Activated CD4-positive, alpha-beta T cell treated with anti-CD3 and anti-CD28 coated beads, Interleukin-2, amount 50 U/mL, for 24 hours (primary cell): ENCODE measurements around the gene APEH.
A peak's percentile ranks its signal among the peaks of the same experiment; 100 is the strongest.
"Not testable (repeated sequence)": the region's sequence is repeated elsewhere in the genome, so short reads cannot be mapped to it uniquely, and the experiment has no call there.

Experiments used
- DNase-seq, 2 donors: peaks; one replicate each; pipeline ENCODE4 v3.0.0-alpha.2; 2020; ENCODE audit warnings: low read depth in 1 of 2, low spot score in 1 of 2

APEH gene

GRCh38 chr3:49689046-49689907, 15.1 kb downstream of the APEH start, which contains the start of the genes MST1 and RNF123:
Gene MST1, minus strand, starts transcription at chr3:49689474. Its CDS starts 783 bp downstream, at chr3:49688691.
Gene RNF123, plus strand, starts transcription at chr3:49689557. Its CDS starts 1,609 bp downstream, at chr3:49691166.
- DNase-seq = peak; percentile 83 to 91

DNA sequence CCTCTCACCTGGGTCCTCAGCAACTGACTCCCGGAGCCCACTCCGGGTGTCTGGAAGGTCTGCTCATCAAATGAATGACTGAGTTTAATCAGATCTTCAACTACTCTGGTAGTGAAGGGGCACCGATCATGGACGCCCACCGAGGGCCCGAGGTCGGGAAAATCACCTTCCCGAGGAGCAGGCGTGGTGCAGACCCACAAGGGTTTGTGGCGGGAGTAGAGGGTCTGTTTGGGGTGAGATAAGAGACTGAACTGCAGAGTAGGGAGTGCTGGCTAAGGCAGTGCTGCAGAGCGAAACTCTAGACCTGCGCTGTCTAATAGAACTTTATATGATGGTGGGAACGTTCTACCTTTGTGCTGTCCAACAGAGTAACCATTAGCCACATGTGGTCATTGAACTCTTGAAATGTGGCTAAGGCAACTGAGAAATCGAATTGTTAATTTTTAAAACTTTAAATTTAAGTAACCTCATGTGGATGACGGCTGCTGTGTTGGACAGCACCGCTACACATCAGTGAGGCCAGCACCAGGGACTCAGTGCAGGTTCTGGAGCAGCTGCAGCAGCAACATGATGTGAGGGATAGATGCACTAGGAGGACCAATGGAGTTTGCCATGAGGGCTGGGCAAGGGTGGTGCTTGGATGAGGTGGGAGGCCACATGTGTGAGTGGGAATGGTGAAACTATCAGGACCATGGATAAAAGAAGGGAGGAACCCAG, 15.9 kb downstream of the APEH start:
- DNase-seq = not testable (repeated sequence)

DNA sequence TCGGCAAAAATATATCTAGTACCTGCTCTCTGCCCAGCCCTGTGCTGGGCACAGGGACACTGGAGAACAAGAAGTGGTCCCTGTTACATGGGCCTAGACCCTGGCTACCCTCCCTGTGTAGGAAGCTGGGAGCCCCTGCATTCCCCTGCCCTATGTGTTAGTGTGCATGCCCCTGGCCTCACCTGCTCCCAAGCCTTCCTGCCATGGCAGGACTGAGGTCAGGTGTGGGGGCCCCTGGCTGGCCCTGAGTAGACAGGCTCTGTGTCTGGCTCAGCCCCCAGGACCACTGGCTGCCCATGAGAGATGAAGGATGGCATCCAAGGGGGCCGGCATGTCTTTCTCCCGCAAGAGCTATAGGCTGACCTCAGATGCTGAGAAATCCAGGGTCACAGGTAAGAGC, 16.7 kb downstream of the APEH start:
- DNase-seq = not testable (repeated sequence)

DNA sequence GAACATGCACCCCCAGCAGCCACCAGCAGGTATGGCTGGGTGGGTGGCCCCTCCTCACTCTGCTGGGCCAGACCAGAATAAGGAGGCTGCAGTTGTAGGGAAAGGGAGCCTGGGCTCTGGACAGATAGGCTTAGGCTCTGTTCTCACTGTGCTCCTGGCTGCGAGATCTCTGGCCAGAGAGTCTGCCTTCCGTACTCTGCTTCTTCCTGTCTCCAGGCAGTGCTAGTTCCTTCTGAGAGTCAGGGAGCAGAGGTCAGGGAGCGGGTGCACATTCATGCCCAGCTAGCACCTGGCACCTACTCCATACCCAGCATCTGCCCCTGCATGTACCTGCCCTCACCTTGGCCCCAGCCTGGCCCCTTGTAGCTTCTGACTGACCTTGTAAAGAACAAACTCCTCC, 17.3 kb downstream of the APEH start:
- DNase-seq = not testable (repeated sequence)

DNA sequence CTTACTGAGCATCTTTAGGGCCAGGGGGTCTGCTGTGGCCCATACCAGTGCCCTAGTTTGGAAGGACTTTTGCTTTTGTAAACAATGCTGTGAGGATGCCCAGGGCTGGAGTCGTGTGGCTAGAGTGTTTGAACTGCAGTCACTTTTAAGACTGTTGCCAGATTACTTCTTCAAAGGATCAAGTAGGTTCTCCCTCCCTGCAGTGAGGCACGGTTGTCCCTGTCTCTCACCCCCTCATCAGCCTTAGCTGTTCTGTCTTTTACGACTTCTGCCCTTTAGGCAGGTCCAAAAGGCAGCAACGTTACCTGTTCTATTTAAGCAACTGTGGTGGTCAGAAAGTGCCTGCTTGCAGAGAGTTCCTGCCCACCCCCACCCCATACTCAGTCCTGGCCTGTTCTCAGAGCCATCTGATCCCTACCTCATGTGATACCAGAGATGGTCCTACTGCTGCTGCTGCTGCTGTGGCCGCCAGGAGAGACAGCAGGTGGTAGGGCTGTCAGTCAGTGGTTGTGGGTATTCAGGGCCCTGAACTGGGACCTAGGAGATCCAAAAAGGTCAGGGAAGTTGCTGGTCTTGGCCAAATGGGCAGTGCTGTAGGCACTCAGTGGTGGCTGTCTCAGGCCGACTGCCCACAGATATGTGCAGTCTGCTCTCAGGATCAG, 20.4 kb downstream of the APEH start:
- DNase-seq = not testable (repeated sequence)

GRCh38 chr3:49695350-49696015, 21.3 kb downstream of the APEH start:
- not testable (repeated sequence) for DNase-seq

GRCh38 chr3:49699281-49699979, 25.3 kb downstream of the APEH start:
- DNase-seq = no peak

GRCh38 chr3:49700014-49700413, 25.9 kb downstream of the APEH start:
- no peak for DNase-seq

DNA sequence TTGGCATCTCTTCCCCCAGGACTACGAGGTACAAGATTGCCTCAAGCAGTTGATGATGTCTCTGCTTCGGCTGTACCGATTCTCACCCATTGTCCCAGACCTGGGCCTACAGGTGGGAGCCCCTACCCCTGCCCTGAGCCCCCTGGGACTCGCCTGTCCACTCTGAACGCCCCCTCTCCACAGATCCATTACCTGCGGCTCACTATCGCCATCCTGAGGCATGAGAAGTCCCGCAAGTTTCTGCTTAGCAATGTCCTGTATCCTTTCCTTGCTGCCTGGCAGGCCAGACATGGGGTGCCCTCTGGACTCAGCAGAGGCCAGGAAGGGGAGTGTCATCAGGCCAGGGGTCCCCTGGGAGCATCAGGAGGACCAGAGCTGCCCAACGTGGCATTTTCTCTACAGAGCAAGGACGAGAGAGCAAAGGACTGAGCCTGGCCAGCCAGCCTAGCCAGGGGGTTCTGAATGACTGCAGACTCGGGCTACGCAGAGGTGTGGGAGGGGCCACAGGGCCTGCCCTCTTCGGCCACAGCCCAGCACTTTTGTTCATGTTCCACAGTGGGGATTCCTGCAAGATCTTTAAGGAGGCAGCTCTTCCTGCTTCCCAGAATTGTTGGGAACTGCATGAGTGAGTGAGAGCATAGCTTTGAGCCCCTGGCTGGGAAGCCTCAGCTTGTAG, 26.4 kb downstream of the APEH start:
- no peak for DNase-seq

DNA sequence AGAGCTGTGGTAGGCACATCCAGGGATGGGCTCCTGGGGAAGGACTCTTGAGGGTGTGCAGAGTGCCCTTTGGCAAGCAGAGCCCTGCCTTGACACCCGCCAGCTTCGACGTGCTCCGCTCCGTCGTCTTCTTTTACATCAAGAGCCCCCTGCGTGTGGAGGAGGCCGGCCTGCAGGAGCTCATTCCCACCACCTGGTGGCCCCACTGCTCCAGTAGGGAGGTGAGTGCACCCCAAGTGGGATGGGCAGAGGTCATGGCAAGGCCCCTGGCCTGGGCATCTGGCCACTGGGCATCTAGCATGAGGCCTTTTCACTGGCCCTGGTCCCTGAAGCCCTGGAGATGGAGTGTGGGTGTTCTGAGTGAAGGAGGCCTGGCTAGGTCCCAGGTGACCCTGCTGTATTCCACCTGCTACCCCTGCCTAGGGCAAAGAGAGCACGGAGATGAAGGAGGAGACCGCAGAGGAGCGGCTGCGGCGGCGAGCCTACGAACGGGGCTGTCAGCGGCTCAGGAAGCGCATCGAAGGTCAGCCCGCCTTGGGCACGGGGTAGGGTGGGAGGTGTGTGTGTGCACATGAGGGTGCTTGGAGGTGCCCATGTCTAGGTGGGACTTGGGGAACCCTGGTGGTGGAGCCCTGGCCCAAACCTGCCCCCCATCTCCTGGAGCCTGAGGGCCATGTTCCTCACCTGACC, 27.4 kb downstream of the APEH start:
- no peak for DNase-seq

- DNase-seq = no peak
These were observed 28.5 kb downstream of the APEH start for GRCh38 chr3:49702672-49703071.

DNA sequence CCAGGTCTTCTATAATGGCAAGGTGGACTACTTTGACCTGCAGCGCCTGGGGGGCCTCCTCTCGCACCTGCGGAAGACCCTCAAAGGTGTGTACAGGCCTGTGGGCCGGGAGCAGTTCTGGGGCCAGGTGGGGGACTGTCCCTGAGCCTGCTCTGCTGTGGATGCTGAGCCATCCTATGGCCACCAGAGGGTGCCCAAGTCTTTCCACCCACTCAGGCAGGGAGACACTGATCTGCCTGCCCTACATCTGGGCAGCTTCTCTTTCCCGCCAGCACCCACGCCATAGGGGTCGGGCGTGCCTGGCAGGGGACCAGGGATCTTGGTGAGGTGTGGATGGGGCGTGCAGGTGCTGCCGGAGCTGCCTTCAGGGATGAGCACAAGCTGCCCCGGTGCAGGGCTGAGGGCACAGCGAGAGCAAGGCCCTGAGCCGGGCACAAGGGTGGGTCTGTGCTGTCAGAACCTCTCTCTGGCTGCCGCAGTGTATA, 29.3 kb downstream of the APEH start:
- DNase-seq = peak in 1 of 2 donors; percentile 54

DNA sequence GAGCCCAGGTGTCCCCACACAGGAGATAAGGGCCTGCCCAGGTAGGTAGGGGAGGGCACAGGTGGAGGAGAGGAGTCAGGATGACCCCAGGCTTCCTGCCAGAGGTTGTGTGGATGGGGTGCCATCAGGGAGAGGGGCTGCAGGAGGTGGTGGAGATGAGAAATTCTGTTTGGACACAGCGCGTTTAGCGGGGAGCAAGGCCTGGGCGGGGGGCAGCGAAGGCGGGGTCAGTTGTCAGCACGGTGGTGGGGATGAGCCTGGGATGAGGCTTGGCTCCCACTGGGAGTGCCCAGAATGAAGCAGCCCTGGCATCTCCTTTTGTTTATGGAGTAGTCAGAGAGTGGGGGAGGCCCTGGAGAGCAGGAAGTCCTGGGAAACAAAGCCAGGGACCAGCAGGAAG, 29.8 kb downstream of the APEH start:
- DNase-seq = no peak

GRCh38 chr3:49704629-49705028, 30.5 kb downstream of the APEH start:
- DNase-seq = no peak

- DNase-seq = no peak
These were observed 31.3 kb downstream of the APEH start for GRCh38 chr3:49705390-49705960.

DNA sequence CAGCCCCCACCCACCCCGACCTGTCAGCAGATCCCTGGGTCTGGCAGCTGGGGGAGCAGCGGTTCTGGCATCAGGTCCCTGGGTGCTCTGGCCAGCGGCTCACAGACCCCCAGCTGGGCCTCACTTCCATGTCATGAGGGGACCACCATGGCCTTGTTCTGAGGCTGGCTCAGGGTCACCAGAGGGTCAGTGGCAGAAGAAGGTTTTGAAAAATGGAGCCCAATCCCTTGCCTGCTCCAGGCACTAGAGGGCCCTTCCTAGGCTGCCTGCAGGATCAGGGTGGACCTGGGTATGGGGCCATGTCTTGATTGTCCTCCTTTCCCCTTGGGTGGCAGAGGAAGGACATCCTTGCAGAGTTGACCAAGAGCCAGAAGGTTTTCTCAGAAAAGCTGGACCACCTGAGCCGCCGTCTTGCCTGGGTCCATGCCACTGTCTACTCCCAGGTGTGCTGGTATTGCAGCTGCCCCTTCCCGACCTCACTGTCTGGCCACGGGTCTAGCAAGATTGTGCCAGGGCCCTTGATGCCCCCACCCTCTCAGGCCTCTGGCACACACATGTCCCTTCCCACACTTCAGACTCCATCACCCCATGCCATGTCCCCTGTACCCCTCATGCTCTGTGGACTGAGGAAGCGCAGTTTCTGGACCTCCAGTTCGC, 32.4 kb downstream of the APEH start:
- DNase-seq = no peak

DNA sequence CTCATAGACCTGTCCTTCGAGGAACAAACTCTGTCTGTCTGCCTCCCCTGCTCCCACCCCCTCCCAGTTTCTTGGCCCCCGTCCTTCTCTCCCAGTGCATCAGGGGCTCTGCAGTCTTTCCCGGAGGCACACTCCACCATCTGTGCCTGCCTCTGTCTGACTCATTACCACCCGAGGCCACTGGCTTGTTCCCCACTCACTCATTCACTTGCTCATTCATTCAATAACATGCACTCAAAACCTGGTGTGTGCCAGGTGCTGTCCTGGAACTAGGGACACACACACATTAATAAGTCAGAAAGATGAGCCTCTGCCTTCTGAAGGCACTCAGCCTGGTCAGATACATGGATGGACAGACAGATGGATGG, 32.9 kb downstream of the APEH start:
- no peak for DNase-seq

GRCh38 chr3:49709852-49710251, 35.7 kb downstream of the APEH start:
- no peak for DNase-seq
